ENCODE measurements around the gene CAMKK2. TPM values are rescaled to one million over a fixed set of nuclear protein-coding genes. Genes with fewer than 3 reads are reported as not detected.

CAMKK2 gene
- total and polyA plus RNA-seq, 2 of the 4 experiments (the other 2 are of a cell fraction), result 15.2 to 24.7 TPM

DNA sequence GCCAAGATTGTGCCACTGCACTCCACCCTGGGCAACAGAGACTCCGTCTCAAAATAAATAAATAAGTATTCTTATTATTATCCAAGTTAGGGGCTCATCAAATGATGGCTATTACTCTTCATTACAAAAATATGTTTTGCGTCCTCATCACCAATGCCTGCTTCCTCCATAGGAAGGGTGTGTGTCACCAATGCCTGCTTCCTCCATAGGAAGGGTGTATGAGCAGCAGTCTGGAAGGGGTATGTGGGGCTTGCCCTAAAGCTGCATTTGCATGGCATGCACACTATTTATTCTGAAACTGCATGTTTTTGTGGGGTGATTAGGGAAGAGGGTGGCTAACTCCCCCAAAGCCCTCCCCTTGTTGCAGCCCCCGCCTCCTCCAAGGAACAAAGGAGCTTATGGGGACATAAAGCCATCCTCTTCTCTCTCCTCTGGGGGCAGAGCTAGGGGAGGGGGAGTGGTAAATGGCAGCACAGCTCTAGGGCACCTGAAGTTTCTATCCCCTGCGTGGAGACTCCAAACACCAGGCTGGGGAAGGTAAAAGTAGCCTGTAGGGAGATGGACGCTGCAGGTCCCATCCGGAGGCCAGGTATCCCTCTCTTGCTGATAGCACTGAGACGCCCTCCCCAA is 1.3 kb downstream of the CAMKK2 start (continued):
- no peak for TF ChIP-seq RAD21 (IDR thresholded peaks at IDR 0.05; ENCODE audit: low read length)

DNA sequence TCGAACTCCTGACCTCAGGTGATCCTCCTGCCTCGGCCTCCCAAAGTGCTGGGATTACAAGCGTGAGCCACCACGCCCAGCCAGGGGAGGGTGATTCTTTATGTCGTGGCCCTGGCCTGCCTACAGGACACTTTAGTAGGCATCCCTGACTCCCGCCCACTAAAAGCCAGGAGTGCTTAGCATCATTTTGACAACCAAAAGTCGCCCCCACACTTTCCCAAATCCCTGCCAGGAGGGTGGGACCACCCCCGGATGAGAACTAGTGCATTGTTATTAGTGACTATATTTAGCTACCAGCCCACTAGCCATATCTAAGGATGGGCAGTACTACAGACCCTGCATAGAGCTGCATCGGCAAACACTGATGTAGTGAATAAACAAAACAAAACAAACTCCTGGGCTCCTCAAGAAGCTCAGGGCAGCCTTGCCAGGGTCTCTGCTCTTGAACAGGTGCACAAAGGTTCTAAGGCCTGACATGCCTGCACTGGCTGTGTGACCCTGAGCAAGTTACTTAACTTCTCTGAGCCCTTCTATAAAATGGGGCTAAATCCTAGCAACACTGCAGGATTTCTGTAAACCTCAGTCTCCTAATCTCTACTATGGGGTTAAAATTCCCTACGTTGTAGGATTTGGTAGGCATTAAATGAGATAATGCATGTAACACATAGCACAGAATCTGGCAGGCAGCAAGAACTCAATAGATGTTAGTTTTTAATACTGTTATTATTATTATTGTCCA is 2.2 kb downstream of the CAMKK2 start:
- no peak overlapping the region for H2BK5ac ChIP-seq (ENCODE audit: low read depth, low read length, poor library complexity, severe bottlenecking)
- H3K79me1 ChIP-seq (ENCODE audit: low read depth in 1 of 2, low read length in 2 of 2), result peaks cover 29 to 54% of the 10 kb centered on the region in 2 experiments
- no peak overlapping the region for H3K27ac ChIP-seq (ENCODE audit: insufficient read depth, low read length)
- H3K23ac ChIP-seq (ENCODE audit: low read depth, low read length), result no peak overlapping the region
- DNase-seq (no peak), ATAC-seq (ENCODE audit: low read depth) (no peak)
- H3K9ac ChIP-seq (ENCODE audit: low read depth, low read length), result no peak overlapping the region
- H2BK15ac ChIP-seq (ENCODE audit: low read depth, low read length), result no peak overlapping the region
- no CpG with 5 or more reads among the region's 10 CpGs for WGBS, 2 experiments (ENCODE audit: extremely low coverage in 2 of 2, insufficient read length in 1 of 2)
- CTCF ChIA-PET, result no interaction called here
- H2AK5ac ChIP-seq (ENCODE audit: low read depth, low read length), result no peak overlapping the region
- no peak overlapping the region for H3K4ac ChIP-seq (ENCODE audit: low read depth, low read length)
- POLR2A ChIA-PET (ENCODE audit: unreplicated experiment), result no interaction called here
- H3K9me3 ChIP-seq (ENCODE audit: control insufficient read depth, insufficient read depth, low read length), result no peaks in the 10 kb centered on the region
- intact Hi-C loops (cut with micrococcal nuclease), result no loop called here
- no peak overlapping the region for H3K4me2 ChIP-seq (ENCODE audit: low read depth, low read length)
- H3K9me1 ChIP-seq (ENCODE audit: insufficient read depth, low read length), result peaks cover 2% of the 10 kb centered on the region; the same call in 1 of the 2 replicates
- no peak overlapping the region for H2BK120ac ChIP-seq (ENCODE audit: low read depth, low read length)
- H3K36me3 ChIP-seq (ENCODE audit: control insufficient read depth, insufficient read depth, low read length), result no peaks in the 10 kb centered on the region; the same call in 1 of the 2 replicates
- no peaks in the 10 kb centered on the region for H3K27me3 ChIP-seq (ENCODE audit: control insufficient read depth, insufficient read depth, low read length)
- no peak overlapping the region for H3K14ac ChIP-seq (replicated peaks; ENCODE audit: low read depth, low read length)
- H4K20me1 ChIP-seq (ENCODE audit: insufficient read depth, low read length), result peaks cover 8% of the 10 kb centered on the region
- in situ Hi-C loops (cut with MboI; ENCODE audit: low sequenced_read_pairs), result no loop called here
- H4K8ac ChIP-seq (ENCODE audit: low read depth in 2 of 2, low read length in 2 of 2), result no peak overlapping the region
- dilution Hi-C loops (cut with HindIII; ENCODE audit: low sequenced_read_pairs, unreplicated experiment), result no loop called here
- H3K56ac ChIP-seq (ENCODE audit: extremely low read depth, insufficient read depth, low read length), result no peak overlapping the region
- H3K4me3 ChIP-seq (ENCODE audit: insufficient read depth, low read depth, low read length), result no peak overlapping the region
- H2AK9ac ChIP-seq (replicated peaks; ENCODE audit: low read depth, low read length, poor library complexity), result no peak overlapping the region
- no peak overlapping the region for H2BK20ac ChIP-seq (ENCODE audit: low read depth, low read length)
- BruUV-seq (replicated peaks), result no TSS peak
- TF ChIP-seq SMC3 (IDR thresholded peaks at IDR 0.05; ENCODE audit: low read depth, low read length), result no peak
- TF ChIP-seq NFE2L2 (IDR thresholded peaks at IDR 0.05; ENCODE audit: low read depth, low read length), result no peak
- TF ChIP-seq, protein P1, sequence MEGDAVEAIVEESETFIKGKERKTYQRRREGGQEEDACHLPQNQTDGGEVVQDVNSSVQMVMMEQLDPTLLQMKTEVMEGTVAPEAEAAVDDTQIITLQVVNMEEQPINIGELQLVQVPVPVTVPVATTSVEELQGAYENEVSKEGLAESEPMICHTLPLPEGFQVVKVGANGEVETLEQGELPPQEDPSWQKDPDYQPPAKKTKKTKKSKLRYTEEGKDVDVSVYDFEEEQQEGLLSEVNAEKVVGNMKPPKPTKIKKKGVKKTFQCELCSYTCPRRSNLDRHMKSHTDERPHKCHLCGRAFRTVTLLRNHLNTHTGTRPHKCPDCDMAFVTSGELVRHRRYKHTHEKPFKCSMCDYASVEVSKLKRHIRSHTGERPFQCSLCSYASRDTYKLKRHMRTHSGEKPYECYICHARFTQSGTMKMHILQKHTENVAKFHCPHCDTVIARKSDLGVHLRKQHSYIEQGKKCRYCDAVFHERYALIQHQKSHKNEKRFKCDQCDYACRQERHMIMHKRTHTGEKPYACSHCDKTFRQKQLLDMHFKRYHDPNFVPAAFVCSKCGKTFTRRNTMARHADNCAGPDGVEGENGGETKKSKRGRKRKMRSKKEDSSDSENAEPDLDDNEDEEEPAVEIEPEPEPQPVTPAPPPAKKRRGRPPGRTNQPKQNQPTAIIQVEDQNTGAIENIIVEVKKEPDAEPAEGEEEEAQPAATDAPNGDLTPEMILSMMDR (conservative IDR thresholded peaks at IDR 0.05; ENCODE audit: low read depth, low read length), result no peak
- TF ChIP-seq RCOR1 (IDR thresholded peaks at IDR 0.05; ENCODE audit: insufficient replicate concordance, low read length), result no peak
- TF ChIP-seq RAD21 (IDR thresholded peaks at IDR 0.05; ENCODE audit: low read length), result no peak
- TF ChIP-seq, protein P2, sequence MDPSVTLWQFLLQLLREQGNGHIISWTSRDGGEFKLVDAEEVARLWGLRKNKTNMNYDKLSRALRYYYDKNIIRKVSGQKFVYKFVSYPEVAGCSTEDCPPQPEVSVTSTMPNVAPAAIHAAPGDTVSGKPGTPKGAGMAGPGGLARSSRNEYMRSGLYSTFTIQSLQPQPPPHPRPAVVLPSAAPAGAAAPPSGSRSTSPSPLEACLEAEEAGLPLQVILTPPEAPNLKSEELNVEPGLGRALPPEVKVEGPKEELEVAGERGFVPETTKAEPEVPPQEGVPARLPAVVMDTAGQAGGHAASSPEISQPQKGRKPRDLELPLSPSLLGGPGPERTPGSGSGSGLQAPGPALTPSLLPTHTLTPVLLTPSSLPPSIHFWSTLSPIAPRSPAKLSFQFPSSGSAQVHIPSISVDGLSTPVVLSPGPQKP (IDR thresholded peaks at IDR 0.05; ENCODE audit: borderline replicate concordance, low read depth, low read length), result no peak
- TF ChIP-seq MAZ (IDR thresholded peaks at IDR 0.05; ENCODE audit: borderline replicate concordance, low read depth, low read length), result no peak
- TF ChIP-seq, protein P3, sequence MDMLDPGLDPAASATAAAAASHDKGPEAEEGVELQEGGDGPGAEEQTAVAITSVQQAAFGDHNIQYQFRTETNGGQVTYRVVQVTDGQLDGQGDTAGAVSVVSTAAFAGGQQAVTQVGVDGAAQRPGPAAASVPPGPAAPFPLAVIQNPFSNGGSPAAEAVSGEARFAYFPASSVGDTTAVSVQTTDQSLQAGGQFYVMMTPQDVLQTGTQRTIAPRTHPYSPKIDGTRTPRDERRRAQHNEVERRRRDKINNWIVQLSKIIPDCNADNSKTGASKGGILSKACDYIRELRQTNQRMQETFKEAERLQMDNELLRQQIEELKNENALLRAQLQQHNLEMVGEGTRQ (IDR thresholded peaks at IDR 0.05; ENCODE audit: low read depth, low read length), result no peak
- TF ChIP-seq CEBPB (IDR thresholded peaks at IDR 0.05; ENCODE audit: low read depth, low read length), result no peak
- no peak for TF ChIP-seq FOS (IDR thresholded peaks at IDR 0.05; ENCODE audit: low read depth, low read length)
- no peak overlapping the region for H4K5ac ChIP-seq (ENCODE audit: low read depth, low read length)
- no peak overlapping the region for H3K18ac ChIP-seq (ENCODE audit: low read depth, low read length)
- H3K4me1 ChIP-seq (ENCODE audit: control insufficient read depth, insufficient read depth, low read length), result peaks cover 7% of the 10 kb centered on the region
- H4K91ac ChIP-seq (ENCODE audit: insufficient read depth, low read depth, low read length), result no peak overlapping the region
- H2AFZ ChIP-seq (replicated peaks; ENCODE audit: low read length, poor library complexity), result no peak overlapping the region
